Activated CD8-positive, alpha-beta T cell treated with anti-CD3 and anti-CD28 coated beads for 36 hours (primary cell): ENCODE measurements around the gene MCIDAS. TPM values are rescaled to one million over a fixed set of nuclear protein-coding genes. Genes with fewer than 3 reads are reported as not detected.

ENCODE experiments used
- ATAC-seq: fragments of 200-7000 bp; cut with Tn5 transposase; one replicate; pipeline ENCODE4 v1.10.0; 2021; ENCODE audit warnings: mild to moderate bottlenecking, moderate library complexity
- CTCF ChIA-PET: fragments of 350-600 bp; sonication (Branson Sonifier 250); formaldehyde crosslinking; loops from one replicate; lab custom pipeline; 2021; ENCODE audit warnings: antibody characterized with exemption; lab: Charles Lee
- POLR2A ChIA-PET: fragments of 350-600 bp; sonication (Branson Sonifier 250); formaldehyde crosslinking; loops from one replicate; lab custom pipeline; 2021; ENCODE audit warnings: antibody characterized with exemption; lab: Charles Lee
- DNase-seq: peaks from one replicate; pipeline ENCODE4 v3.0.0-alpha.2; 2020
- H3K27ac Mint-ChIP-seq: one replicate; pipeline ENCODE4 v1.8.0; 2021; ENCODE audit warnings: mild to moderate bottlenecking, mixed read lengths
- H3K27me3 Mint-ChIP-seq: one replicate; pipeline ENCODE4 v1.8.0; 2021; ENCODE audit warnings: mixed read lengths
- H3K36me3 Mint-ChIP-seq: one replicate; pipeline ENCODE4 v1.8.0; 2021; ENCODE audit warnings: low read depth, mixed read lengths
- H3K4me1 Mint-ChIP-seq: one replicate; pipeline ENCODE4 v1.8.0; 2021; ENCODE audit warnings: low read depth, mixed read lengths
- H3K4me3 Mint-ChIP-seq: one replicate; pipeline ENCODE4 v1.8.0; 2021; ENCODE audit warnings: mild to moderate bottlenecking, moderate library complexity, mixed read lengths
- H3K9me3 Mint-ChIP-seq: one replicate; pipeline ENCODE4 v1.8.0; 2021; ENCODE audit warnings: mixed read lengths
- intact Hi-C: fragments of 100-400 bp; cut with micrococcal nuclease; formaldehyde crosslinking; loops from one replicate; pipeline ENCODE4 v1.10.0; 2022
- total RNA-seq, 2 experiments: library from RNA; stranded (reverse); gene quantifications; one replicate each; pipeline ENCODE4 v1.2.3, GENCODE V29; 2021
- TF ChIP-seq, protein P1 (sequence below): fragments of 200-600 bp; IDR thresholded peaks from one replicate; pipeline ENCODE4 v1.8.0; 2022; ENCODE audit warnings: antibody characterized with exemption, mild to moderate bottlenecking

Gene MCIDAS
- total RNA-seq, 2 experiments from 2014 or later = 0.18 TPM; not detected in 1

DNA sequence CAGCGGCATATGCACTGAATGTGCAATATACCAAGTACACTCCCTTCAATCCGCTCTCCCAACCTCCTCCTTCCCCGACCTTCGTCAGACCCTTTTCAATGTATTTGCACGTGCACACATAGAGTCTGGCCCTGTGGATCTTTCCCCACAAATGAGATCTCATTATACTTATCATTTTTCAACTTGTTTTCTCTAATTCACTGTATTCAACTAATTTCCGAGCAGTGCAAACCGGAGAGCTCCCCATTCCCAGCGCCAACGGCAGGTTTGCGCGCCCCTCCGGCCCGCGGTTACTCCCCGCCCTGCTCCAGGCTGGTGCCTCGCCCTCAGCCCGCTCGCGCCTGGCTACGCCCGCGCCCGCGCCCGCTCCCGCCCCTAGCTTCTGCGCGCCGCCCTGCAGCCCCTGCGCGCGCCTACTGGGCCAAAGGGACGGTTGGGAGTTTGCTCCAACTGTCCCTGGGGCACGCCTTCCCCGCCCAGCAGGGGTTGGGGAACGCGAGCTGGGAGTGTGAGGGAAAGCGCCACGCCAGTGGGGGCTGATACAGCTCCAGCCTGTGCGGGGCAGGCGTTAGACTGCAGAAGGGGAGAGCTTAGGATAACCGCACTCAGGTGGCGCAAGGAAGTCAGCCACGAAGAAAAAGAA is 50.8 kb downstream of the MCIDAS start:
- no peak overlapping the region for H3K27ac Mint-ChIP-seq
- peaks cover 31% of the 10 kb centered on the region for H3K4me1 Mint-ChIP-seq
- CTCF ChIA-PET = interaction anchor here (0.8 to 2.1 kb wide), 8 partner anchors 9 to 659 kb away, joined by 3 to 8 read pairs (median 4); partner anchors contain the start of genes CCNO and SNX18
- TF ChIP-seq, protein P1, sequence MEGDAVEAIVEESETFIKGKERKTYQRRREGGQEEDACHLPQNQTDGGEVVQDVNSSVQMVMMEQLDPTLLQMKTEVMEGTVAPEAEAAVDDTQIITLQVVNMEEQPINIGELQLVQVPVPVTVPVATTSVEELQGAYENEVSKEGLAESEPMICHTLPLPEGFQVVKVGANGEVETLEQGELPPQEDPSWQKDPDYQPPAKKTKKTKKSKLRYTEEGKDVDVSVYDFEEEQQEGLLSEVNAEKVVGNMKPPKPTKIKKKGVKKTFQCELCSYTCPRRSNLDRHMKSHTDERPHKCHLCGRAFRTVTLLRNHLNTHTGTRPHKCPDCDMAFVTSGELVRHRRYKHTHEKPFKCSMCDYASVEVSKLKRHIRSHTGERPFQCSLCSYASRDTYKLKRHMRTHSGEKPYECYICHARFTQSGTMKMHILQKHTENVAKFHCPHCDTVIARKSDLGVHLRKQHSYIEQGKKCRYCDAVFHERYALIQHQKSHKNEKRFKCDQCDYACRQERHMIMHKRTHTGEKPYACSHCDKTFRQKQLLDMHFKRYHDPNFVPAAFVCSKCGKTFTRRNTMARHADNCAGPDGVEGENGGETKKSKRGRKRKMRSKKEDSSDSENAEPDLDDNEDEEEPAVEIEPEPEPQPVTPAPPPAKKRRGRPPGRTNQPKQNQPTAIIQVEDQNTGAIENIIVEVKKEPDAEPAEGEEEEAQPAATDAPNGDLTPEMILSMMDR = no peak
- H3K9me3 Mint-ChIP-seq = no peaks in the 10 kb centered on the region
- intact Hi-C loops = no loop called here
- peaks cover 60% of the 10 kb centered on the region for H3K27me3 Mint-ChIP-seq
- no peaks in the 10 kb centered on the region for H3K36me3 Mint-ChIP-seq
- ATAC-seq = peak; percentile 26
- POLR2A ChIA-PET = interaction anchor here (0.9 kb wide), 1 partner anchor 528 kb away, joined by 3 read pairs; no protein-coding TSS in a partner anchor
- peak; percentile 34 for DNase-seq
- H3K4me3 Mint-ChIP-seq = peak overlapping the region; percentile 50

DNA sequence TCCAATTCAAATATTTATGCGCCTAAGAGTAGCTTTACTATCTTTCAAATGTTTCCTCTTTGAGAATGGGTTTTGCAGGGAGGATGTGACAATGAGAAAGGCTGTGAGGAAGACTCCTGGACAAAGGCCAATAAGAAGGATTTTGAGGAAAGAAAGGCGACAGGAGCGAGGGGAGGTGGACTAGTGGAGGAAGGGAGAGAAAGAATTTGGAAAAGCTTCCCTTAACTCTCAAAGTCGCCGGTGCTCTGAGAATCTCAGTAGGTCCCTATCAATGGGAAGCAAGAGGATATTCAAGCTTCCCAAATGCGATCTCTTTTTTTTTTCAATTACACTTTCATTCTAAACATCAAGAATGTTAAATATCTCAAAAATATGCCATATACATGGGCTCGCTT is 51.3 kb downstream of the MCIDAS start:
- Mint-ChIP-seq H3K4me3 (peak overlapping the region; percentile 50), H3K9me3 (no peaks in the 10 kb centered on the region), H3K4me1 (peaks cover 31% of the 10 kb centered on the region), H3K27ac (no peak overlapping the region), H3K27me3 (peaks cover 56% of the 10 kb centered on the region), H3K36me3 (no peaks in the 10 kb centered on the region)
- POLR2A ChIA-PET = interaction anchor here (0.9 kb wide), 1 partner anchor 529 kb away, joined by 3 read pairs; no protein-coding TSS in a partner anchor
- no peak for DNase-seq
- CTCF ChIA-PET = interaction anchor here (1.1 to 2.1 kb wide), 4 partner anchors 13 to 659 kb away, joined by 3 to 8 read pairs (median 4); partner anchors contain the start of genes CCNO and SNX18
- intact Hi-C loops = no loop called here
- TF ChIP-seq, protein P1 = no peak
- no peak for ATAC-seq

DNA sequence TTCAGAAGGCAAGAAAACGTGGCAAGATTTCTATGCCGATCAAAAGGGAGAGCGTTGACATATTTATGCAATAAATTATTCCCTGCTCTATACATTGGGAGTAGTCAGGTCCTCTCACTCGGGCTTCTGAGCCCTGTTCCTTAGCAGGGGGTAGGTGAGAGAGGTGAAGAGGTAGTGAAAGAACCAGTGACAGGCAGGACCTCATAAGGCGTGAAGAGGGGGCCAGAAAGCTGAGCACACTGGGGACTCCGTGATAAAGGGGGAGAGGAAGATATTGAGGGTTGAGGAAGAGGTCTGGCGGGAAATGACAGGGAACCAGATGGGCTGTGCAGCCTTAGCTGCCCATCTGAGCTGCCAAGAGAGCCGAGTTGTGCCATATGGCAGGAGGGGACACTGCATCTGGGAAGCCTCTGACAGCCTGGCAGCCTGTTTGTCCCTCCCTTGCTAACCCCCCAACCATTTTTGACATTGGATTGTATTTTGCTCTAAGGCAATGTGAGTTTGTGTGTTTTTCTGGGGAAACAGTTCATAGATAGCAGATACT is 53.4 kb downstream of the MCIDAS start:
- ATAC-seq (peak; percentile 1), DNase-seq (peak; percentile 4)
- intact Hi-C loops = loop anchor here (5.0 kb wide), 3 partner anchors 59 to 519 kb away; partner anchors contain the start of genes CCNO, DHX29 and MTREX
- H3K36me3 Mint-ChIP-seq = no peaks in the 10 kb centered on the region
- CTCF ChIA-PET = interaction anchor here (0.7 to 3.8 kb wide), 9 partner anchors 14 to 268 kb away, joined by 3 to 20 read pairs (median 4); partner anchors contain the start of genes CCNO, DHX29, GPX8 and MTREX
- POLR2A ChIA-PET = interaction anchor here (1.2 kb wide), 1 partner anchor 77 kb away, joined by 3 read pairs; no protein-coding TSS in a partner anchor
- H3K9me3 Mint-ChIP-seq = no peaks in the 10 kb centered on the region
- H3K27me3 Mint-ChIP-seq = peaks cover 54% of the 10 kb centered on the region
- no peak overlapping the region for H3K27ac Mint-ChIP-seq
- H3K4me3 Mint-ChIP-seq = peak overlapping the region; percentile 74
- peaks cover 35% of the 10 kb centered on the region for H3K4me1 Mint-ChIP-seq
- TF ChIP-seq, protein P1 = no peak

DNA sequence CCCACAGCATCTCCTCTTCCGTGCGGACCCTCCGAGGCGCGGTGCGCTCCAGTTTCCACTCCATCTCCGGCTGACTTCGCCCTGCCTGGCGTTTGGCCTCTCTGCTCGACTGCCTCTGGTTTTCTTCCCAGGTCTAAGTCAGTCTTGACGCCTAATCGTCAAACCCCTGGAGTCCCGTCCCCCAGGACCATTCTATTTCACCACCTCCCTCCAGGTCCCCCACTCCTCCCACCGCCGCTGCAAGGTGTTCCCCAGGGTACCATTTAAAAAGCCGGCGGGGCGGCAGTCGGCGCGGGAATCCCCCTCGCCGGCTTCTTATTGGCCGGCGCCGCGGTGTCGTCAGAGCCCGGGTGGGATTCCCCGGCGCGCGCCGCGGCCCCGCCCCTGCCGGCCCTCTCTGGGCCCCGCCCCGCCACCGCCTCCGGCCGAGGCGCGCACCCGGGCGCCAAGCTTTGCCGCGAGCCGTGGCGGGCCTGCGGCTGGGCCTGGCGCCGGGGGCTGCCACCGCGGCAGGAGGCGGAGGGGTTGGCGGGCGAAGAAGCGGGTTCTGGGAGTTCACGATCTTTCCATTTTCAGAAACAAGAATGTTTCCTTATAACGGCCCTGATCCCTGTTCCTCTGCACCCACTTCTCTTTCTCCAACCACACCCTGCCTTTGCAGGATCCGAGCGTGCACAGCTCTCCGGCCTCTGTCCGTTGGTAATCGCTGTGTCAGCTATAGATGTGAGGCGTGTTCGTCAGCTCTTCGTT is 54.0 kb downstream of the MCIDAS start, which contains the start of gene CDC20B:
CDC20B (minus strand) TSS at position 241 of the 750 bp plus-strand sequence; CDS start at position 64, 177 bp downstream.
- H3K9me3 Mint-ChIP-seq = no peaks in the 10 kb centered on the region
- POLR2A ChIA-PET = interaction anchor here (1.2 kb wide), 1 partner anchor 78 kb away, joined by 3 read pairs; no protein-coding TSS in a partner anchor
- peak; percentile 90 for ATAC-seq
- TF ChIP-seq, protein P1 = no peak
- peaks cover 52% of the 10 kb centered on the region for H3K27me3 Mint-ChIP-seq
- CTCF ChIA-PET = interaction anchor here (0.7 to 3.8 kb wide), 14 partner anchors 11 to 519 kb away, joined by 3 to 51 read pairs (median 4); partner anchors contain the start of genes CCNO, DHX29, GPX8 and MCIDAS
- peak within 1 kb of the TSS; percentile 83 for H3K4me3 Mint-ChIP-seq
- no peaks in the 10 kb centered on the region for H3K36me3 Mint-ChIP-seq
- DNase-seq = peak; percentile 83
- H3K4me1 Mint-ChIP-seq = peaks cover 35% of the 10 kb centered on the region
- intact Hi-C loops = loop anchor here (5.0 kb wide), 3 partner anchors 59 to 519 kb away; partner anchors contain the start of genes CCNO, DHX29 and MTREX
- no peak within 1 kb of the TSS for H3K27ac Mint-ChIP-seq
